Neural crest cell (in vitro differentiated cells): Measurements from ENCODE around the gene SLC40A1. TPM values are rescaled to one million over a fixed set of nuclear protein-coding genes. Genes with fewer than 3 reads are reported as not detected.

Experiments used
- DNase-seq: peaks from one replicate; pipeline ENCODE4 v3.0.0; 2021; ENCODE audit warnings: low read depth, mixed read lengths, low spot score
- H3K27ac Mint-ChIP-seq: one replicate; pipeline ENCODE4 v1.8.0; 2021; ENCODE audit warnings: mild to moderate bottlenecking, mixed read lengths; ENCODE audit not compliant: unreplicated experiment
- H3K27me3 Mint-ChIP-seq: 2 replicates; pipeline ENCODE4 v1.8.0; 2021; ENCODE audit warnings: low read depth, mild to moderate bottlenecking, mixed read lengths
- H3K36me3 Mint-ChIP-seq: 2 replicates; pipeline ENCODE4 v1.8.0; 2021; ENCODE audit warnings: low read depth, mild to moderate bottlenecking, mixed read lengths
- H3K4me1 Mint-ChIP-seq: 2 replicates; pipeline ENCODE4 v1.8.0; 2021; ENCODE audit warnings: mixed read lengths
- H3K4me3 Mint-ChIP-seq: one replicate; pipeline ENCODE4 v1.8.0; 2021; ENCODE audit warnings: mild to moderate bottlenecking, mixed read lengths
- H3K9me3 Mint-ChIP-seq: 2 replicates; pipeline ENCODE4 v1.8.0; 2021; ENCODE audit warnings: mixed read lengths
- total RNA-seq: library from RNA; stranded (reverse); gene quantifications from 2 replicates; pipeline ENCODE4 v1.2.1, GENCODE V29; 2021
- TF ChIP-seq, protein P1 (sequence below): fragments of 200-600 bp; sonication (generic); conservative IDR thresholded peaks from 2 replicates; pipeline ENCODE4 v1.5.0; 2021; ENCODE audit warnings: antibody characterized with exemption, mild to moderate bottlenecking

Gene SLC40A1
- total RNA-seq, 1 donor from 2014 or later = 2.6 TPM

DNA sequence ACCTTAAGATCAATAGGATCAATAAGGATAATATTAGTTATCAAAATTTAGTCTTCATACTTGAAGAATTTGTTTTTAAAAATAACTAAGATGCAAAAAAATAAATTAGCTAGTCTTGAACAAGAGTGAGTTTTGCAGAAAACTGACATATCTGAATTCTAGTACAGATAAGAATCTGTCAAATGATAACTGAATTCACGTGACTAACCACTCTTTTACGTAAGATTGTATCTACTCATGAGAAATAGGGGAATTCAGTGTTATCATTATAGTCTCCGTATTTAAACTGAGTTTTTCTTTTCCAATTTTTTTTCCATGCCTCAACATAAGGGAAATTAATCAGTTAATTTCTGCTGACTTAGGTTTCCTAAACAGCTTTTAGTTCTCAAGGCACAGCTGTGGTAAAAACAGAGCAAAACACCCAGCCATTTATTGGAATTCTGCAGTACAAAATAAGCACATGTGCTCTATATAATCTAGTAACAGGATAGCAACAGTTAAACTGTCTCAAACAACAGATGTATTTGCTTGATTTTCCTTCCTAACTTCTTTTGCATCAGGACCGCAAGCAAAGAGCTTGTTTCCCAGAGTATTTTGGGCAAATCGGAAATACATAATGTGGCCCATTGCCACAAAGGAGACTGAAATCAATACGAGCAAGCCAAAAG, 19.1 kb downstream of the SLC40A1 start:
- TF ChIP-seq, protein P1, sequence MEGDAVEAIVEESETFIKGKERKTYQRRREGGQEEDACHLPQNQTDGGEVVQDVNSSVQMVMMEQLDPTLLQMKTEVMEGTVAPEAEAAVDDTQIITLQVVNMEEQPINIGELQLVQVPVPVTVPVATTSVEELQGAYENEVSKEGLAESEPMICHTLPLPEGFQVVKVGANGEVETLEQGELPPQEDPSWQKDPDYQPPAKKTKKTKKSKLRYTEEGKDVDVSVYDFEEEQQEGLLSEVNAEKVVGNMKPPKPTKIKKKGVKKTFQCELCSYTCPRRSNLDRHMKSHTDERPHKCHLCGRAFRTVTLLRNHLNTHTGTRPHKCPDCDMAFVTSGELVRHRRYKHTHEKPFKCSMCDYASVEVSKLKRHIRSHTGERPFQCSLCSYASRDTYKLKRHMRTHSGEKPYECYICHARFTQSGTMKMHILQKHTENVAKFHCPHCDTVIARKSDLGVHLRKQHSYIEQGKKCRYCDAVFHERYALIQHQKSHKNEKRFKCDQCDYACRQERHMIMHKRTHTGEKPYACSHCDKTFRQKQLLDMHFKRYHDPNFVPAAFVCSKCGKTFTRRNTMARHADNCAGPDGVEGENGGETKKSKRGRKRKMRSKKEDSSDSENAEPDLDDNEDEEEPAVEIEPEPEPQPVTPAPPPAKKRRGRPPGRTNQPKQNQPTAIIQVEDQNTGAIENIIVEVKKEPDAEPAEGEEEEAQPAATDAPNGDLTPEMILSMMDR = no peak
- Mint-ChIP-seq H3K27me3 (no peaks in the 10 kb centered on the region), H3K4me3 (no peak overlapping the region), H3K9me3 (peaks cover 3% of the 10 kb centered on the region), H3K36me3 (peaks cover 11% of the 10 kb centered on the region), H3K27ac (no peak overlapping the region), H3K4me1 (peaks cover 14% of the 10 kb centered on the region)
- DNase-seq = no peak

DNA sequence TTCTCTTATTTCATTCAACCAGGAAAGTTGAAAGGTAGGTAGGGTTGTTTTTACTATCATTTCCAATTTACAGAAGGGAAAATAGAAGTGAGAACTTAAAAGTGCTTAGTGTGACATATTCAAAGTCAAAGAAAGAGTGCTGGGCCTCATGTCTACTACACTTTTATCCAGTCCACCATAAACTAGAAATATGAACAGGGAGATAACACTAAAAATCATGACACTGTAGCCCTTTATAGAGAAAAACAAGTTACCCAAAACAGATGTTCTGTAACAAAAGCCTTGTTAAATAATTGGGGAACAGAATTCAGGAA, 20.4 kb downstream of the SLC40A1 start:
- Mint-ChIP-seq H3K27ac (no peak overlapping the region), H3K4me1 (peaks cover 6% of the 10 kb centered on the region), H3K4me3 (no peak overlapping the region), H3K9me3 (peaks cover 3% of the 10 kb centered on the region), H3K36me3 (peaks cover 10% of the 10 kb centered on the region), H3K27me3 (no peaks in the 10 kb centered on the region)
- TF ChIP-seq, protein P1 = no peak
- no peak for DNase-seq

DNA sequence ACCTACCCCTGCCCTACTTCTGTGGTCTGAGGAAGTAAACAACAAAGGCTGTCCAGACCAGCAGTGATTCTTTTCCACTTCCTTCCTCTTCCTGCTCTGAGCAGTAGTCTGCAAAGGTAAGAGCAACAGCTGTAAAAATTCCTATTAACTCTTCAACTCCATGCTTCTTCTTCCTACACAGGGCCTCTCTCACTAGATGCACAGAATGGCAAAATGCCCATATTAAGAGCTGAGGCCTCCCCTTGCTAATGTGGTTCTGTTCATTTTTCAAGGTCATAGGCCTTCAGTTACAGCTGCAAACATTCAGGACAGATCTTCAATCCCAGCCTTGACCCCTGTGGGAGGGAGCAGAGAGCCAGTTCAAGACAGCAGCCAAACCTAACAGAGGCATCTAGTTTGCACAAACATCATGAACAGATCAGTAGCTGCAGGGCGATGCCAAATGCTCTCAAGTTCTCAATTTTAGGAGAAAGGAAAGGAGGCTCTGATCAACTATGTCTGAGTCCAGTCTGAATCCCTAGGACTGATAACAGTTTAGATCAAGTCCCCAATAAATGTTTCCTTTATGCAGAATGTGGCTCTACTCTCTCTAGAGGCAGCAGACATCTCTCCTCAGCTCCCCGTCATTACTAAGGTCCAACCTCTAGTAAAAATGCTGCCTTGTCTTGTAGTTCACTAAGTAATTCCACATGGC, 20.9 kb downstream of the SLC40A1 start:
- Mint-ChIP-seq H3K4me3 (no peak overlapping the region), H3K27me3 (no peaks in the 10 kb centered on the region), H3K36me3 (peaks cover 5% of the 10 kb centered on the region), H3K9me3 (no peaks in the 10 kb centered on the region), H3K27ac (peak overlapping the region; percentile 7), H3K4me1 (peaks cover 6% of the 10 kb centered on the region)
- TF ChIP-seq, protein P1 = no peak
- no peak for DNase-seq

DNA sequence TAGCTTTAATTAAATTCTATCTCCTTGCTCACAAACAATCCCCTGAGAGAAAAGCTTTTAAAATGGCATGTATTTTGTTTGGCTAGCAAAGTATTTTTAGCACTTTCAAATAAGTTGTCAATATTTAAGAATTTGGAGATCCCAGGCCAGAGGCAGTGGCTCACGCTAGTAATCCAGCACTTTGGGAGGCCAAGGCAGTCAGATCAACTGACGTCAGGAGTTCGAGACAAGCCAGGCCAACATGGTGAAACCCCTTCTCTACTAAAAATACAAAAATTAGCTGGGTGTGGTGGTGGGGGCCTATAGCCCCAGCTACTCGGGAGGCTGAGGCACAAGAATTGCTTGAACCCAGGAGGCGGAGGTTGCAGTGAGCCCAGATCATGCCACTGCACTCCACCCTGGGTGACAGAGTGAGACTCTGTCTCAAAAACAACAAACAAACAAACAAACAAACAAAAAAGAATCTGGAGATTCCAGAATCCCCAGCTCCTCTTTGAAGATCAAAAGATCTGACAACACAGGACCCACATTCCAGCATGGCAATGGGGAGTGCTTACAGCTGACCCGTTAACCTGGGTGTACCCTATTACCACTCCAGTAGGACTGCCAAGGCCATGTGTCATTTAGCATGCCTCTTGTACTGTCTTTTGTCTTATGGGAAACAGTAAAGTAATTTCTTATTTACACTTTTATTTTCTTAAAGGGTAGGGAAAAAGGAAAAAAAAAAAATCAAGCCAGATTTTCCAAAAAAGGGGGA, 21.9 kb downstream of the SLC40A1 start:
- Mint-ChIP-seq H3K4me1 (peaks cover 6% of the 10 kb centered on the region), H3K36me3 (peaks cover 3% of the 10 kb centered on the region), H3K4me3 (no peak overlapping the region), H3K27ac (no peak overlapping the region), H3K9me3 (no peaks in the 10 kb centered on the region), H3K27me3 (no peaks in the 10 kb centered on the region)
- DNase-seq = no peak
- TF ChIP-seq, protein P1 = no peak

- no peak overlapping the region for H3K4me3 Mint-ChIP-seq
- no peak for DNase-seq
- no peaks in the 10 kb centered on the region for H3K27me3 Mint-ChIP-seq
- TF ChIP-seq, protein P1 = no peak
- H3K27ac Mint-ChIP-seq = no peak overlapping the region
- H3K36me3 Mint-ChIP-seq = no peaks in the 10 kb centered on the region
- no peaks in the 10 kb centered on the region for H3K9me3 Mint-ChIP-seq
- peaks cover 6% of the 10 kb centered on the region for H3K4me1 Mint-ChIP-seq
These were observed 23.2 kb downstream of the SLC40A1 start for GRCh38 chr2:189557373-189557772.
